ENCODE measurements around the gene HOXD3.

The HOXD3 gene

DNA sequence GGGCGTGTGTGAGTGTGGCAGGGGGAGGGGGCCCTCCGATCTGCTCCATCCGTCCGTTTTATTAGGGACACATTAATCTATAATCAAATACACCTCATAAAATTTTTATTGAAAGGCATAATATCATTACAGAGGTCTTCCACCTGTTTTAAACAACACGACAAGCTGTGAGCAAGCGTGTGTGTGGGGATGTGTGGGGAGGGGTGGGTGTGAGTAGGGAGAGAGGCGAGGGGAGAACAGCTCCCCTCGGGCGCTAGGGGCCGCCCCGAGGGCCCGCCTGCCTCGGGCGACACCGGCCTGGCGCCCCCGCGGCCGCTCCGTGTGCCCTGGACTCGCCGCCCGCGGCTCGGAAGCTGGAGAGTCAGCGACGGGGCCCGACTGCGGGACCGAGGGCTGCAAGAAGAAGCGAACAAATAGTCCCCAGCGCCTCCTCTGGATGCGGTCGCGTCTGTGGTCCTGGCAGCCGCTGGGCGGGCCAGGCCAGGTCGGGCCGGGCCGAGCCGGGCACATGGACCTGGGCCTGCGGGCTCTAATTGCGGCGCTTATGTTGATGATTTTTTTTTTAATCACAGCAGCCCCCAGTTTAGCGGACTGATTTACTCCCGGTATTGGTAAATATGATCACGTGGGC is 34.9 kb upstream of the HOXD3 start:
- DNase-seq: no peak

DNA sequence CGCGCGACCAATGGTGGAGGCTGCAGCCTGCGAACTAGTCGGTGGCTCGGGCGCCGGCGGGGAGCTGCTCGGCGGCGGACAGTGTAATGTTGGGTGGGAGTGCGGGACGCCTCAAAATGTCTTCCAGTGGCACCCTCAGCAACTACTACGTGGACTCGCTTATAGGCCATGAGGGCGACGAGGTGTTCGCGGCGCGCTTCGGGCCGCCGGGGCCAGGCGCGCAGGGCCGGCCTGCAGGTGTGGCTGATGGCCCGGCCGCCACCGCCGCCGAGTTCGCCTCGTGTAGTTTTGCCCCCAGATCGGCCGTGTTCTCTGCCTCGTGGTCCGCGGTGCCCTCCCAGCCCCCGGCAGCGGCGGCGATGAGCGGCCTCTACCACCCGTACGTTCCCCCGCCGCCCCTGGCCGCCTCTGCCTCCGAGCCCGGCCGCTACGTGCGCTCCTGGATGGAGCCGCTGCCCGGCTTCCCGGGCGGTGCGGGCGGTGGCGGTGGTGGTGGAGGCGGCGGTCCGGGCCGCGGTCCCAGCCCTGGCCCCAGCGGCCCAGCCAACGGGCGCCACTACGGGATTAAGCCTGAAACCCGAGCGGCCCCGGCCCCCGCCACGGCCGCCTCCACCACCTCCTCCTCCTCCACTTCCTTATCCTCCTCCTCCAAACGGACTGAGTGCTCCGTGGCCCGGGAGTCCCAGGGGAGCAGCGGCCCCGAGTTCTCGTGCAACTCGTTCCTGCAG is 34.3 kb upstream of the HOXD3 start, which contains the start of gene HOXD9:
HOXD9 (plus strand) TSS at position 37 of the 728 bp plus-strand sequence; CDS start at position 87, 50 bp downstream.
- no peak for DNase-seq

DNA sequence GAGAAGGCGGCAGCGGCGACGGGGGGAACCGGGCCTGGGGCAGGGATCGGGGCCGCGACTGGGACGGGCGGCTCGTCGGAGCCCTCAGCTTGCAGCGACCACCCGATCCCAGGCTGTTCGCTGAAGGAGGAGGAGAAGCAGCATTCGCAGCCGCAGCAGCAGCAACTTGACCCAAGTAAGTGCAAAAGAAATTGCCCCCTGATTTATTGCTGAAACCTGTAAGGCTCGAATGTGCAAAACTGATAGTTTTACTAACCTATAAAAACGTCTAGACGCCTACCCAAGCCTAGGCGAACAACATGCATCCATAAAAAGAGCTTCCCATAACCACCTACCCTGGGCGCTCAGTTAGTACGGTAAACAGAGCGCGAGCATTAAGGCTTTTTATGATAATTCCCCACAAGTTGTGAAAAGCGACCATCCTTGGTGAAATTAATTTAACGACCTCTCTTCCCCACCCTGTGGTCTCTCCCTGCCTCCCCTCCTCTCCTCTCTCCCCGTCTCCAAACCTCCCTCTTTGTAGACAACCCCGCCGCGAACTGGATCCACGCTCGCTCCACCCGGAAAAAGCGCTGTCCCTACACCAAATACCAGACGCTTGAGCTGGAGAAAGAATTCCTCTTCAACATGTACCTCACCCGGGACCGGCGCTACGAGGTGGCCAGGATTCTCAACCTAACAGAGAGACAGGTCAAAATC is 33.5 kb upstream of the HOXD3 start:
- DNase-seq: no peak

DNA sequence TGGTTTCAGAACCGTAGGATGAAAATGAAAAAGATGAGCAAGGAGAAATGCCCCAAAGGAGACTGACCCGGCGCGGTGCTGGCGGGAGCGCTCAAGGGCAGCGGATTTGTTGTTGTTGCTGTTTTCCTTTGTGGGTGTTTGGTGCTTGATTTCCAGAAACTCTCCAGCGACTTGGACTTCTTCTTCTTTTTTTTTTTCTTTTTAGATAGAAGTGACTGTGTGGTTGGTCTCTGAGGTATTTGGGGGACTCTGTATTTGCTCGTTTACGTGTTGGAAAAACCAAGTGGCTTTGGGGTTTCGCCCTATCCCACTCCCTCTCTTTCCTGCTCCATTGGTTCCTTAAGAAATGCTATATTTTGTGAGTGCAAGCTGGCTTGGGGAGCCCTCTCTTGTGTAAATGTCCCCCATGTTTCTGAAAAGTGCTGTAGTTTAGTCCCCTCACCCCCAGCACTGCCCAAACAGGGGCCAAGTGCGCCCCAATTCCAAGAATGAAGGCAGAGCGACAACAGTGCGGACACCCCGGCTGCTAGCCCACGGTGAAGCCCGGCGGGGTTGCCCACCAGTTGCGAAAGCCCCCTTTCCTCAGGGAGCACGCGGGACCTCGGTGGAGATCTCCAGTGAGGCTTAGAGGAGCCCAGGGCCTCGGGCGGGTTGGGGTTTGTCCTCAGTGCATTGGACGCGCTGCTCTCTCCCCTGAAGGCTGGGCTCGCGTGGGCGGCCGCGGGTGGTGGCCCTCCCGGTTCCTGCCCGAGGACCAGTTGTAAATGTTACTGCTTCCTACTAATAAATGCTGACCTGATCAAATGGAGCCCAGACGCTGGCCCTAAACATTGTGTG is 32.8 kb upstream of the HOXD3 start:
- no peak for DNase-seq

DNA sequence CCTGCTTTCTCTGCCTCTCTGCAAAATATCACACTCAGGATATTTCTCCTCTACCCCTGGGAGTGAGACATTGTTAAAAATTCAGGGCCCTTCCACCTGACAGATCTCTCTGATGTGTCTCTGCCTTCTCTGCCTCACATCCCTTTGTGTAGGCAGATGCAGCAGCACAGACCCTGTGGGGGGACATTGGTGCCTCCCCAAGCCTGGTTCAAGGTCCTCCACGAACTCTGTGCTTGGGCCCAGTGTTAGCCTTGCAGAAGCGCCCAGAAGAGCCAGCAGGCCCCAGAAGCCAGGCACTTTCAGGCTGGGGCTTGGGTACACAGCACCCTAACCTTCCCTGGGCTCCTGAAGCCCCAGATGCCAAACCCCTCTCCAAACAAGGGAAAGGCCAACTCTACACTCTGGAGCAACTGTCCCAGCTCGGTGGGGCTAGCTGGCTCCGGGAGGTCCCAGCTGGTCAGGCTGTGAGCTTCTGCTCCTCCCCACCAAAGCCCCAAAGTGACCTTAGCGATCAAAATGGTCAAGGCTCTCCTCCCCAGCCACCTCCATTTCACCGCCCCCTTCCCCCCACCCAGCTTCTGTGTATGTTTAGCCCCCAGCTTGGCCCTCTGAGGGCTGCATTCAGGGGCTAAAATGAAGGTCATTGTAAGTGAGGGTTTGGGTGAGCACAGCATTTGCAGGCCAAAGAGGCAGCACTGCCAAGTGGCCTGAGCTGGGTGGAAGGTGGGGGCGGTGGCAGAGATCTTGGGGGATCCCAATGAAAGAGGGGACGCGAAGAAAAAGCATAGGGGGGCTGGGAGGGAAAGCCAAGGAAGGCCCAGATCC is 31.9 kb upstream of the HOXD3 start:
- DNase-seq: no peak

DNA sequence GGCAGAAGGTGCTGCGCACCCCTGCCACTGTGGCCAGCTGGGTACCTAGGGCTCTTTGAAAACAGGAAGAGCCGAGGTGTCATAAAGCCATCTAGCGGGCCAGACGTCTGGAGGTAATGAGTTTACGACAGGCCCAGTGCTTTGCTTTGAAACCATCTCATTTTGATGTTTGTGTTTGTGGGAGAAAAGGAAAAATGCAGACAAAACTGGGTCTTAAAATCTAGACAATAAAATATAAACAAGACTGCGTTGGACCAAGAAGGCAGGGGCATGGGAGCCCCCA is 31.4 kb upstream of the HOXD3 start:
- DNase-seq: no peak

DNA sequence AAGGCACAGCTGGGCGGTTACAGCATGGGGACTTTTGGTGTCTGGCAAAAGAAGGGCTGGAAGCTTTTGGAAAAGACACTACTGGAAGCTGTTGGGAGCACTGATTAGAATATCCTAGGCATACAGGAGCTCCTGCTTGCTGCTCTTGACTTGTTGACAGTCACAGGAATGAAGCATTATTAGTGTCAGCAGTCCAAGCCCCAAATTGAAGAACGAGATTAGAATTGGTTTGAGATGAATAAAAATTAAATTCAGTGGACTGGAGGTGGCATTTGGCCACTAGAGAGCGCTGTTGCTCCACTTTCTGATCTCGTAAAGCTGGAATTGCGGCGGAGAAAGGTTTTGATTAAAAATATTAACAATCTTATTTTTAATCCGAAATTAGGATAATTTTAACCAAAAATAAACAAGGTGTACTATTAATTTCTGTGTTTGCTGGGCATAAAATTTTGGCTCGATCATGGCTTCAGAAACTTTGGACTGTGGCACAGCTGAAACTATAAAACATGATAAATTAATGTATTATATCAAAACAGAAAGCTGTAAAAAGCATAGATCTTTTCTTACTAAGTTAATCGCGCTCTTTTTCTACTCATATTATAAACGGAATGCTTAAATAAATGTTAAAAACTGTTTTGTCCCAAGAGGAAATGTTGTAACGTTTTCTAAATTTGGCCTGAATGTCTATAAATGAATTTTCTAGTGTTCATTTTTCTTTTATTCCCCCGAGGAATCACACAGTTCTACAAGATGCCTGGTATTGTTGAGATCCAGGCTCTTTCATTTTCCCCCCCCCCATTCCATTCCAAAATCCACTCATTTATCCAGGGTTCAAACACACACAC is 30.0 kb upstream of the HOXD3 start:
- DNase-seq: peak; percentile 27

DNA sequence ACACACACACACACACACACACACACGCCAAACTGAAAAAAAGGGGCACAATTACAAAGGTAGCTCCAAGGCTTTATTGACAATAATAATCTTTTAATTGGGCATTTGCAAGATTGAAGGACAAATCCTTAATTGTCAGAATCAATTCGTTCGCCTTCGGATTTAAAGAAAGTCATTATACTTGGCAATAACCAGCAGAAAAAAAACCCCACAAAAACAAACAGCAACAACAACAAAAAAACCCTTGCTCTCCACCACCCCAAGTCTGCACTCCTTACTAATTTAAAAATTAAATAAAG is 29.4 kb upstream of the HOXD3 start:
- no peak for DNase-seq

DNA sequence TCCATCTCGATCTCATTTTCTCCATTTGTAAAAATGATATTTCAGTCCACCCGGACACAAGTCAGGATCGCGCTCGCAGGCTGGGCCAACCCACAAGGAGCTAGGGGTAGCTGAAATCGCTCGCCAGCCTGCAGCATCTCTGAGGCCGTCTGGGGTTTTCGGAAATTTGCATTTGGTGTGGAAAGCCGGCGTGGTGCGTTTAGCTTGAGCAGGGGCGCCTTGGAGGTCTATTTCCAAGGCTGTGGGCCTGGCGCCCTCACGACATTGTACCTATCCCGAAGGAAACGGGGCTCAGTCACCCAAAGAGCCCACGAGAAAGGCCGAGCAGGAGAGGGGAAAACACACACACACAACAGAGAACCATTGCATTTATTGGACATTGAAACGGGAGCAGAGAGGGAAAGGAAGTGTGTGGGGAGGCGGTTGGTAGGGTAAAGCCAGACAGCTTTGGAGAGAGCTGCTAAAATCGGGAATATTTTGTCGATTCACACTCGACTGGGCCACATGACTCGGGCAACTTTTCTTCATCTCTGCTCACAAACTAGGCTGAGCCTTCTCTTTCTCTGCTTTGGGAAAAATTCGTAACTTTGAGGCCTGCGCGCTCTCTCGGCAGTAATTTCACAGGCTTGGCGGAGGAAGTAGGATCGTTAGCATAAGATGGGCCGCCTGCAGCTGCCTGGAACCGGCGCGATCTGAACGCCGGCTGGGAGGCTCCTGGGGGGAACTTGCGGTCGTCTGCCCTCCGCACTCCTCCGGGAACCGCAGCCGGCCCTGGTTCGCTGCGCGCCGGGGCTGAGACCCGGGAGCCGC is 28.7 kb upstream of the HOXD3 start:
- no peak for DNase-seq

DNA sequence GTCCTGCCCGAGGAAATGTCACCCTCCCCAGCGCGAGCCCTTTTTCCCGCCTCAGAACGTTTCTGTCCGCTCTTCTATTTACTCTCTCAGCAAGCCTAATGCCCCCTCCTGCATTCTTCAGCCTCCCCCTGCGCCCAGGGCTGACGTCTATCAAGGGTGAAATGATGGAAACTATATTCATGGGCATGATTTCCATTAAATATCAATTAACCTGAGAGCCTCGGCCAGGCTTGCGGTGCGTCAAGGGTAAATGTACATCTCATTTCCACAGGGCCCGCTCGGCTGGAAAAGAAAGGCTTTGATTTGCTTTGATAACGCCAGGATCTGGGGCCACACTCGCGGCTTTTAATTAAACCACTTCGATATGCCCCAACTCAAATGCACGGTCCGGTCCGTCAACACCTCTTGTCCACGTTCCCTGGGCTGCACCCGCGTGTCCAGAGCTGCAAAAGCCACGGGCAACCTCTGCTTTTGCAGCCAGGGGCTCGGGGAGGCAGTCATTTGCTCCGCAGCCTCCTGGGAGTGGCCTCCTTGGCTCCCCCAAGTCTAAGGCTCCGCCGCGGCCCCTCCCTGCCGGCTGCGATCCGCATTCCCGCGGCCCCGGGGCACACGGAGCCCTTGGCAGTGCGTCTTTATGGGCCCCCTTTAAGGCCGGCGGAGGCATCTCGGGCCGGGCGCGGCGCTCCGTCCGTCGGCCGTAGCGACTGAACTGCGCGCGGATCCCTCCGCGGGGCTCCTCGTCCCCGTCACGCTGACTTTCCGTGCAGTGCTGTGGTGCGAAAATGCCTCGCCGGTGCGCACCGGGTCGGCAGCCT is 27.9 kb upstream of the HOXD3 start, which contains the start of gene HOXD8:
HOXD8 (plus strand) TSS at position 724 of the 815 bp plus-strand sequence. CDS start 662 bp downstream, outside the sequence.
- DNase-seq: peak; percentile 43

DNA sequence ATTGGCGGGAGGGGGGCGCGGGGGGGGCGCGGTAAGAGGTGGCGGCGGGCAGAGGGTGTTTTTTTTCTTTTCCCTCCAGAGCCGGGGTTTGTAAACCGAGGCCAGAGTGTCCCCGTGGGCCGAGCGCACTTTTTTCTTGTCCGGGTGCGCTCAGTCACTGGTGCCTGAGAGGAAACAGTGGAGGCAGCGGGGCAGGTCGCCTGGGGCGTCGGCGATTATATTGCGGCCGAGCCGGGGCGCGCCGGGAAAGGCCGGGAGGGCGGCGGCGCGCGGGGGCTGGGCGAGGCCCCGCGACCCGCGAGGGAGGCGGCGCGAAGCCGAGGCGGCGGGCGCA is 27.3 kb upstream of the HOXD3 start:
- DNase-seq: no peak

DNA sequence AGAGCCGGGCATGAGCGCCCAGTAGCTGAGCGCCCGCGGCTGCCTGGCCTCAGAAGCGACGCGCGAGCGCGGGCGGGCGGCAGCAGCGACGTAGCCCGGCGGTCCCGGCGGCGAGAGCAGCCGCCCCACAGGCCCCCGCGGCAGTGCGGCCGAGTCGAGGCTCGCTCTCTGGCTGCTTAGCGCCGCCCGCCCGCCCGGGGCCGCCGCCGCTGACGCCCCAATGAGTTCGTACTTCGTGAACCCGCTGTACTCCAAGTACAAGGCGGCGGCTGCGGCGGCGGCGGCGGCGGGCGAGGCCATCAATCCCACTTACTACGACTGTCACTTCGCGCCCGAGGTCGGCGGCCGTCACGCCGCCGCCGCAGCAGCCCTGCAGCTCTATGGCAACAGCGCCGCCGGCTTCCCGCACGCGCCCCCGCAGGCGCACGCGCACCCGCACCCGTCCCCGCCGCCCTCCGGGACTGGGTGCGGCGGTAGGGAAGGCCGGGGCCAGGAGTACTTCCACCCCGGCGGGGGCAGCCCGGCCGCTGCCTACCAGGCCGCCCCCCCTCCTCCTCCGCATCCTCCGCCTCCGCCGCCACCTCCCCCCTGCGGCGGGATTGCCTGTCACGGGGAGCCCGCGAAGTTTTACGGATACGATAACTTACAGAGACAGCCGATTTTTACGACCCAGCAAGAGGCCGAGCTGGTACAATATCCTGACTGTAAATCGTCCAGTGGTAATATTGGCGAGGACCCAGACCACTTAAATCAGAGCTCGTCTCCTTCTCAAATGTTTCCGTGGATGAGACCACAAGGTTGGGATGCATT is 26.8 kb upstream of the HOXD3 start:
- DNase-seq: no peak

DNA sequence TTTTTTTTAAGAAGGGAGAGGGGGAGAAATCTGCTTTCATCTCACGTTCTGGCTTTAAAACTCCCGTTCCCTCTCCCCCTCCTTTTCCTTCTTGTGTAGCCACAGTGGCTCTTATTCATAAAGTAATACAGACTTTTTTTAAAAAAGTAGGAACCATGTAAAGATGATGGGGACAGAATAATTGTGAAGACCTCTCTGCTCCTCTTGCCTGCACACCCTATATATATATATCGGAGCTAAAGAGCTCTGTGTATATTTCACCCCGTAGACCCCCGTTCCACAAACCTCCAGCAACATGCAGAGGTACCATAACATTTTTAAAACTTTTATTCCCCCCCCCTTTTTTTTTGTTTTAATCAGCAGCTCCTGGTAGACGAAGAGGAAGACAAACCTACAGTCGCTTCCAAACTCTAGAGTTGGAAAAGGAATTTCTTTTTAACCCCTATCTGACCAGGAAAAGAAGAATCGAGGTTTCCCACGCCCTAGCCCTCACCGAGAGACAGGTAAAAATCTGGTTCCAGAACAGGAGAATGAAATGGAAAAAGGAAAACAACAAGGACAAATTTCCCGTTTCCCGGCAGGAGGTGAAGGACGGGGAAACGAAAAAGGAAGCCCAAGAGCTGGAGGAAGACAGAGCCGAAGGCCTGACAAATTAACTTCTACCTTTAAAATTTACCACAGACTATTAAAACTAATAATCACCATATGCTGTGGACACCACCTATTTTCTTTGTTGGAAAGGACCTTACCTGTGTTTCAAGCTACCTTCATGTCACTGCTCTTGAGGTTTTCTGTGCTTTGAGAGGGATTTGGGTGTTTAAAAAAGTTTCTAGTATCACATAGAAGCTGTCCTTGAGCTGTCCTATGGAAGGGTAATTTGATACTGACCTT is 25.9 kb upstream of the HOXD3 start:
- no peak for DNase-seq

DNA sequence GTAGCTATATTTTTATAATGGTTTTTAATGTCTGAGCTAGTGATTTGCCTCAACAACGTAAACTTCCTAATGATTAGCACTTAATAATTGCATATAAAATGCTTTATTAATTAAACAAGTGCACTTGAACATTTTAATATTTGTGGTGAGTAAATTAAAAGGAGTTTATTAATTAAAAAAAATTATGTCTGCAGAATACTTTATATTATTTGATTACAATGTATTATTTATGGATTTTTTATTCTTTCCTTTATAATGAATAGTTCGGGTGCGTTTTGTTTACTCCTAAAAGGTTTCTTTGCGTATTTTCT is 25.3 kb upstream of the HOXD3 start:
- no peak for DNase-seq

DNA sequence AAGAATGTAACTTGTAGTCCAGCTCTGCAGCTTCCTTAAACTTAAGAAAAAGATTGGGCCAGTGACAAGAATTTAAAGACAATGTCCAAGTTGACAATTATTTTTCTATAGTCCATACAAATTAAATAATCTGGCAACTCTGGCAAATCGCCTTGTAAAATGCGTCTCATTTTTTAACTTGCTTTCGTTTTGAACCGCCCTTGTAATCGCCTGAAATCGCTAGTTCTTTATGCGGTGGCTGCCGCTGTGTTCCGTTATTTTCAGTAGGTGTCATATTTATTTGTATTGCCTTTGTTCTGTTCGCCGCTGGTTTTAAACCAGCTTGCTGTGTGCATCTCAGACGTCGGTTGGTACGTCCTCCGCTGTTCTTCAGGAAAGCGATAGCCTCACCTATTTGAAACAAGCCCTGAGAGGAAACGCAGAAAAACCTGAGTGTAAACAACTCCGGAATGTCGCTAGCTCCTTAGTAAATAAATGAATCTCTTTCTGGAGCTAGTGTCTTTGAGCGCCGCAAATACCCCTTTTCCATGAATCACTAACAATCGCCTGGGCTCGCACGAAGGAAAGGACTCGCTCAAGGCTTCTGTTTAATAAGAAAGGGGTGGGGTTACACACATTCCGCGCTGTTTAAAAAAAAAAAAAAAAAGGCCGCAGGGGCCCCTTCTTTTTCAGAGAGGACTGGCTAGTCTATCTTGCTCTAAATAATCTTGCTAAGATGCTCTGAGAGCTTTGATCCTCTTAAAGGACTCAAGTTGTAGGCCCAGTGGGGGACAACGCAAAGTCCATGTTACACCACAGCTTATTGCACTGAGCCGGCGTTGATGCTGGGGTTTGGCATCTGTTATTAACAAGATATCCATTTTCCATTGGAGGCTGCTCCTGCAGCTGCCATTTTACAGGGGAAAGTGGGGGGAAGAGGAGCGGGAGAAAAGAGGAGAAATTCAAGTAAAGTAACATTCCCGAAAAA is 24.6 kb upstream of the HOXD3 start:
- no peak for DNase-seq

DNA sequence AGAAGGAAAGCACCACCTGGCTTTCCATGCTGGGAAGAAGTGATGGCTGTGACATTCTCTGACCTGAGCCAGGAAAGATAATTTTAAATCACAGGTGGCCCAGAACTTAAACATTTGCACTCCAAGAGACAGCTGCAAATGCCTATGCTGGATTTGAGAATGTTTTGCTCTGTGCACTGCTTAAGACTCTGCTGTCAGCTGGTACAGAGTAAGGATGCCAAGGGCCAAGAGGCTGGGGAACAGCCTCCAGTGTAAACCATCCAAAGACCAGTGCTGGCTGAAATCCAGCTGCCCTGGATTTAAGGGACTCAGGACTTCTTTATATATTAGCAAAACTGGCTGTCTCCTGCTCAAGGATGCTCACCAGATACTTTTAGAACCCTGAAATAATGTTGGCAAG is 23.7 kb upstream of the HOXD3 start:
- DNase-seq: no peak

DNA sequence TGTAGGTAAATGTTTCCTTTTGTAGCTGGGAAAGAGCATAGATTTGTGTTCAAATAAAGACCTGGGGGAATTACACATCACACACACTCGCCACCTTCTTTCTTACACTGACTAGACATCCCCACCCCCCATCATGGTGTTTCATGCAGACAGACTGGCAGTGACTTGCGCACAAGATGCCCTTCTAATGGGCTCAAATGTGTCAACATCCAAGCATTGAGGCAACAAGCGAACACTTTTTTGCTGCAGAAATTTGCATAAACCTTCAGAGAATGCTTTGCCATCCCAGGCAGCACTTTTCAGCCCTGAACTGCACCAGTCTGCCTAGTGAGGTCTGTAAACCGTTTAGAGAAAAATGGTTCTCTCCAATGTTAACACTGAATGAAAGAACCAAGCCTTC is 23.1 kb upstream of the HOXD3 start:
- DNase-seq: no peak
